Measurements from ENCODE around the gene BCL2. TPM values are rescaled to one million over a fixed set of nuclear protein-coding genes. Genes with fewer than 3 reads are reported as not detected.

BCL2 gene
- total RNA-seq, 1 donor from 2014 or later = 7.7 TPM

- DNase-seq (no peak), ATAC-seq (no peak)
- intact Hi-C loops (cut with micrococcal nuclease) = no loop called here
Observed at GRCh38 chr18:63297687-63298399, 21.7 kb downstream of the BCL2 start.

- intact Hi-C loops (cut with micrococcal nuclease) = no loop called here
- ATAC-seq (peak; percentile 69), DNase-seq (no peak)
Observed at GRCh38 chr18:63293935-63294334, 25.6 kb downstream of the BCL2 start.

GRCh38 chr18:63292831-63293683 lies 26.5 kb downstream of the BCL2 start:
- no peak for DNase-seq
- intact Hi-C loops (cut with micrococcal nuclease) = no loop called here
- no peak for ATAC-seq

GRCh38 chr18:63291278-63291677 lies 28.3 kb downstream of the BCL2 start:
- ATAC-seq = peak; percentile 36
- no peak for DNase-seq
- intact Hi-C loops (cut with micrococcal nuclease) = no loop called here

- no peak for DNase-seq
- intact Hi-C loops (cut with micrococcal nuclease) = no loop called here
- ATAC-seq = no peak
Observed at GRCh38 chr18:63290821-63291200, 28.8 kb downstream of the BCL2 start.

GRCh38 chr18:63290166-63290820 lies 29.3 kb downstream of the BCL2 start:
- DNase-seq = no peak
- intact Hi-C loops (cut with micrococcal nuclease) = no loop called here
- ATAC-seq = no peak

GRCh38 chr18:63288311-63288710 lies 31.3 kb downstream of the BCL2 start:
- DNase-seq (no peak), ATAC-seq (no peak)
- intact Hi-C loops (cut with micrococcal nuclease) = no loop called here

- ATAC-seq (no peak), DNase-seq (no peak)
- intact Hi-C loops (cut with micrococcal nuclease) = no loop called here
Observed at GRCh38 chr18:63287691-63288220, 31.8 kb downstream of the BCL2 start.

GRCh38 chr18:63286926-63287325 lies 32.6 kb downstream of the BCL2 start:
- ATAC-seq (no peak), DNase-seq (no peak)
- intact Hi-C loops (cut with micrococcal nuclease) = no loop called here

GRCh38 chr18:63284827-63285733 lies 34.5 kb downstream of the BCL2 start:
- DNase-seq (no peak), ATAC-seq (no peak)
- intact Hi-C loops (cut with micrococcal nuclease) = no loop called here

GRCh38 chr18:63284173-63284799 lies 35.3 kb downstream of the BCL2 start:
- intact Hi-C loops (cut with micrococcal nuclease) = no loop called here
- DNase-seq = no peak
- no peak for ATAC-seq

GRCh38 chr18:63283305-63284094 lies 36.1 kb downstream of the BCL2 start:
- ATAC-seq = no peak
- DNase-seq = no peak
- intact Hi-C loops (cut with micrococcal nuclease) = no loop called here

GRCh38 chr18:63282793-63283192 lies 36.8 kb downstream of the BCL2 start:
- intact Hi-C loops (cut with micrococcal nuclease) = no loop called here
- ATAC-seq = no peak
- no peak for DNase-seq

- DNase-seq = no peak
- intact Hi-C loops (cut with micrococcal nuclease) = no loop called here
- ATAC-seq = no peak
Observed at GRCh38 chr18:63273222-63273927, 46.2 kb downstream of the BCL2 start.

- intact Hi-C loops (cut with micrococcal nuclease) = no loop called here
- DNase-seq (no peak), ATAC-seq (no peak)
Observed at GRCh38 chr18:63272638-63273037, 46.9 kb downstream of the BCL2 start.

- intact Hi-C loops (cut with micrococcal nuclease) = no loop called here
- ATAC-seq (peak; percentile 92), DNase-seq (no peak)
Observed at GRCh38 chr18:63271881-63272299, 47.7 kb downstream of the BCL2 start.

- DNase-seq = no peak
- intact Hi-C loops (cut with micrococcal nuclease) = no loop called here
- ATAC-seq = no peak
Observed at GRCh38 chr18:63271148-63271547, 48.4 kb downstream of the BCL2 start.
